NCI-H1694 (cell line): ENCODE measurements around the gene LDAH.

ENCODE experiments used
- DNase-seq: peaks from one replicate; lab custom pipeline; 2025; lab: John Stamatoyannopoulos, UW

LDAH gene

GRCh38 chr2:20781656-20782265 lies 41.1 kb downstream of the LDAH start:
- DNase-seq, result peak; percentile 9

DNA sequence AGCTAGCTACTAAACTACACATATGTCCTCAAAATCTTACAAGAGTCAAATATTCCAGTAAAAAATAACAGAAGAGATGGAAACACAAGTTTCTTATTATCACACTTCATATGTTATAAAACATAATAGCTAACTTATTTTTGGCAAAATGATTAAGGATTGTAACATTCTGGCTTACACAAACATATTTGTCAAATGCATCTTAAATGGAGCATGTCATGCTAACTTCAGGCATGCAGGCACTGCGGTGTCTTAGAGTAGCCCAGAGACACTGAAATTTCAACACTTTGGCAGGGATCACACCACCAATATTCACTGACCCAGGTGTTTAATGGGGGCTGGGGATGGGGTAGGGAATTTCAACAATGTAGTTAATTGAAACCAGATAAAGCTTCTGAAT lies 51.6 kb downstream of the LDAH start:
- no peak for DNase-seq

DNA sequence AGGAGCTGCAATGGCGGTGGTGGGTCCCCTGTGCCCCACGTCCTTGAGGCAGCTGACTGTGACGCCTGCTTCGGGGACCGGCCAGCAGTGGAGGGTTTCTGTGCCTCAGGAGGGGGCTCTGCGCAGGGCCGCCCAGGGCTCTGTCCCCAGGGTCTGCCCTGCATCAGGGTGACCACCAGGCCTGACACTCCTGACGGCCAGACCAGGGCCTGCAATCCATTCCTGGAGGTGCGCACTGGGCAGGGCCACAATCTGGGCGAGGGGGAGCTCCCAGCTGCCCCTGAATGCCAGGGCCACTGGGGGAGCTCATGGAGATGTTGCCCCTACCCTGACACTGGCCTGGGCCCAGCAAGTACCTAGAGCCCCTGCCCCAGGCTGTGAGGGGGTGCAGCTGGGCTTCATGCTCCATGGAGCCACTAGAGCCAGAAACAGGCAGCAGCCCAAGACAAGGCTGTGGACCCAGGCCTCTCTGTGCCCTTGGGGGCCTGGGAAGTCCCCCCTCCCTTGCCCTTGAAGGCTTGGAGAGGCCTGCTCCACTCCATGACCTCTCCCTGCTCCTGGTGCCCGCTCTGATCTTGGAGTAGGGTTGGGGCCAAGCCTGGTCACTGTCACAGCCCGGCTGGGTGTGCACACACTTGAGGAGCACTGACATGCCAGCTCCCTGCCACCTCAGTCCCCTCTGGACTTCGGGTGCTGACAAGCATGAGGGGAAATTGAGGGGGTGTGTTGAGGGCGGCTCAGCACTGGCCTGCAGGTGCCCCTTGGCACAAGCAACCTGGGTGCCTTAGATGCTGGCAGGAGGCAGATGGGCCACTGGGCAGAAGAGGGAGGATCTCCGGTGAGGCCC lies 55.9 kb downstream of the LDAH start:
- no peak for DNase-seq

- DNase-seq, result no peak
These were observed 56.7 kb downstream of the LDAH start for GRCh38 chr2:20766213-20766612.

DNA sequence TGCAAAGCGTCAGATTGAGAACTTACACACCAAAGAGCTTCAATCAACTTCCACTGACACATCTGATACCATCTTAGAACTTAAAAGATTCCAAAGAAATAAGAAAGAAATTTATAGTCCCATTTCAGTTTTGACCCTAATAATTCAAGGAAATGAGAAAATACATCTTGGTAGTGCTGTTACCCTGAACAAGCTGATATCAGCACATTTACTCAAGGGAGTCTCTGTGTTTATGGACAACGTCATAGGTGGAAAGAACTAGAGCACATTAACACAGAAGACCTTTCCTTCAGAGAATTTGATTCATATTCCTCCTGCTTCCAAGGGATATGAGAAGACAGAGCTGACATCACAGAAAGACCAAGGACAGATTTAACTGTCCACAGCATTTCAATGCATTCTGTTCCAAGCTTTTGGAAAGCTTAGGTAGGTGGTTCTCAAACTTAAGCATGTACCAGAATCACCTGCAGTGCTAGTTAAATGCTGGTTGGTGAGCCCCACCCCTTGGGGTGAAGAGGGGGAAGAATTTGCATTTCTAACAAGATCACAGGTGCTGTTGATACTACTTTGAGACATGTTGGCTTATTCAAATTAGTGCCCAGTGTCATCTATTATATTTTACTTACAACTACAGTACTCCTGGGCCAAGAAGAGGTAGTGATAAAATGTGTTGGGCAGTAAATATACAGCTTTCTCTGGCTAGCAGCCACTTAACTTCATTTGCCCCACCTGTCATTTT lies 59.8 kb downstream of the LDAH start:
- DNase-seq, result no peak

DNA sequence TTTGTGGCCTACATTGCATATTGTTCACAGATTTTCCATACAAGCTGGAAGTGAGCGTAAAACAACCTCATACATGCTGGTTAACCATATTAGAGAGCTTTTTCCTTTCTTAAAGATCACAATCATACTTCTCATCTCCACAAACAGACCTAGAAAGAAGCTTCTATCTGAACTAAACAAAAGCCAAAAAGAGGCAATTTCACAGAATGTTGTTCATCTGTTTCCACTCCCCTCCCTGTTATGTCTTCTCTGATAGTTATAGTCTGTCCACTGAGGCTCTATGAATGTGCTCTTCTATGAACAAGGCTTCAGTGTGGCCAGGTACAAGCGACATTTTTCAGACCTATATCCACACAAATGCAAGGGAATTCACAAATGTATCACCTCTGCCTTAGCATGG lies 63.4 kb downstream of the LDAH start:
- no peak for DNase-seq

DNA sequence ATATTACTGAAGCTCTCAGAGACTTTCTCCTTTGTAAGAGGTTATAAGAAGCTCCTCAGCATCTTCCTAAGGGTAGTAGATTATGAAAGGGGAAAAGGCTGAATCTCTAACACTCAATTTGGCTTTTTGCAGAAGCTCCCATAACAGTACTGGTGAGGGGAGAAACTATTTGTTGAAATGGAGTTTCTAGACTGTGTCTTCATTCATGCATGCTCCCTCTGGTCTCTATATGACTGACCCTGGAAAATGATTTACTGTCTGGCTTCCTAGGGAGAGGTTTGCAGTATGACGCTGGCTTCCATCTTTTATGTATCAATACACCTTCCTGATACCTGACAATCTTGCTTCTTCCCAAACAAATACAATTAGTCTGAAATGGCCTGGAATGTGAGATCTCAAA lies 63.9 kb downstream of the LDAH start:
- DNase-seq, result no peak

- DNase-seq, result no peak
These were observed 65.4 kb downstream of the LDAH start for GRCh38 chr2:20757405-20758090.

DNA sequence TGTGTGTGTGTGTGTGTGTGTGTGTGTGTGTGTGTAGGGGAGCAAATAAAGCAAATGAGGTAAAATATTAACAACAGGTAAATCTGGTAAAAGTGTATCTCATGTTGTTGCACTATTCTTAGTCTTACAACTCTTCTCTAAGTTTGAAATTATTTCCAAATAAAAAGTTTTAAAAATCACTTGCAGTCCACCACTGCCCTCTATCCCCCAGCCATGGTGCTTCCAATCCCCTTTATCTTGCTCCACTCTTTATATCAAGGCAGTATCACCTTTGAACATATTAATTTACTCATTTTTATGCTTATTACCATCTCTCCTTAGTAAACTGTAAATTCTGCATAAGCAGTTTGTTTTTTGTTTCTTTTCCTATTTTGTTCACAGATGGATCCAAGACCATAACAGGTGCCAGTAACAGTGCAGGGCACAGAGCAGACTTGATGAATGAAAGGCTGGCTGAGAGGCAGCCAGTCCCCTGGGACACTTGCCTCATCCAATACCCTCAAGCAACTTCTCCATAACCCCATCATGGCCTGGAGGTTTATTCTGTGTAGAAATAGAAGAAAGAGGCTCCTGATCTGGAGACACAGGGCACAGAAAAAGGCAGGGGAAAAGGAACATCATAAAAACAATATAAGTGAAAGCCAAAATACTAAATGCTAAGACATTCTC lies 67.6 kb downstream of the LDAH start:
- no peak for DNase-seq

DNA sequence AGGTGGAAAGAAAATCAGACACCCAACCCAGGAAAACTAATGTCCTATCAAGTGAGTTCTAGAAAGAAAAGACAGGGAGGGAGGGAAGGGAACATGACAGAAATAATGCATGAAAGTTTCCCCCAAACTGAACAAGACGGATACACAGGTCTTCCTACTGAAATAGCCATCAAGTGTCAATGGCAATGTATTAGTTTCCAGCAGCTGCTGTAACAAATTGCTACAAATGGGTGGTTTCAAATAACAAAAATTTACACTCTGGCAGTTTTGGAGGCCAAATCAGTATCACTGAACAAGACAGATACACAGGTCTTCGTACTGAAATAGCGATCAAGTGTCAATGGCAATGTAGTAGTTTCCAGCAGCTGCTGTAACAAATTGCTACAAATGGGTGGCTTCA lies 70.6 kb downstream of the LDAH start:
- no peak for DNase-seq

GRCh38 chr2:20747317-20747716 lies 75.6 kb downstream of the LDAH start:
- no peak for DNase-seq

- no peak for DNase-seq
These were observed 76.9 kb downstream of the LDAH start for GRCh38 chr2:20745924-20746555.

DNA sequence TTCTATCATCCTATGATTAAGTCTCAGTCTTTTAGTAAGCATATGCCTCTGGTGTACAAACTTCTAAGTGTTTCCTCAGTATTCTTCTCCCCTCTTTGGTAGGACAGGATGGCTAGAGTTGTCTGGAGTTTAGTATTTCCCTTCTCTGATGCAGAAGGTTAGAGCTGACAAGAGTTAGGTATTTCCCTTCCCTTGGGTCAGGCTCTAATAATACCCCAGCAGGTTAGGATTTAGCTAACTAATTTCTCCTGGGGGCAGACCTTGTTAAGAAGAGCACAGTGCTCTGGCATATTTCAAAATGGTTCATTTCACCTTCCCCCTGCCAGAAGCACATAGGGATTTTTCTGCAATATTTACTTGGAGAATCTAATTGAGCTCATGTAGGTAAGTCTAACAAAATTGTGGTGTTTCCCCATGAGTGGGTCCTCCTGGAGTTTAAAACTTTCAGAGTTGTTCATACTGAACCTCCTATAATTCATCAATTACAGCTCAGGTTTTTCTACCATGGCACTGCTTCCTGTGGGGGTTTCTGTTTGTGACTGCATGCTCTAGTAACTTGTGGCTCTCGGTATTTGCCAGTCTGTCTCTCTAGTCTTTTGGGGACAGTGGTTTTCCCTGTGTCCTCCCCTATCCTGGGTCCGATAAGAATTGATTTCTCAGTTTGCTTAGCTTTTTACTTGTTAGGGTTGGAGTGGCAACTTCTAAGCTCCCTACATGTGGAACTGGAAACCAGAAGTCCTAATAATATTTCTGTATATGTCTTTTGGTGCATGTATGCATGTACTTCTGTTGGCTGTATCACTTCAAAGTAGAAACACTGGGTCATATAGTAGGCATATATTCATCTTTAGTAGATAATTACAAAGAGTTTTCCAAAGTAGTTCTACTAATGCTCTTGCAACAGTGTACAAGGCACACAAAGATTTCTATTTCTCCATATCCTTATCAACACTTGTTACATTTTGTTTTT lies 78.2 kb downstream of the LDAH start:
- no peak for DNase-seq

- no peak for DNase-seq
These were observed 84.1 kb downstream of the LDAH start for GRCh38 chr2:20738772-20739171.

GRCh38 chr2:20737505-20737904 lies 85.4 kb downstream of the LDAH start:
- no peak for DNase-seq

GRCh38 chr2:20728114-20728758 lies 94.7 kb downstream of the LDAH start:
- DNase-seq, result no peak

- DNase-seq, result no peak
These were observed 96.0 kb downstream of the LDAH start for GRCh38 chr2:20726913-20727312.

- DNase-seq, result no peak
These were observed 97.1 kb downstream of the LDAH start for GRCh38 chr2:20725782-20726181.

- DNase-seq, result no peak
These were observed 98.3 kb downstream of the LDAH start for GRCh38 chr2:20724500-20725053.
